Activated CD4-positive, alpha-beta memory T cell treated with anti-CD3 and anti-CD28 coated beads for 36 hours (primary cell): ENCODE results near the gene TNFSF13. TPM values are rescaled to one million over a fixed set of nuclear protein-coding genes. Genes with fewer than 3 reads are reported as not detected.

Source experiments
- CTCF ChIA-PET: fragments of 350-600 bp; sonication (Branson Sonifier 250); formaldehyde crosslinking; loops from one replicate; lab custom pipeline; 2021; ENCODE audit warnings: antibody characterized with exemption, inconsistent platforms; lab: Charles Lee
- POLR2A ChIA-PET: fragments of 350-600 bp; sonication (Branson Sonifier 250); formaldehyde crosslinking; loops from one replicate; lab custom pipeline; 2021; ENCODE audit warnings: antibody characterized with exemption; lab: Charles Lee
- DNase-seq: peaks from one replicate; pipeline ENCODE4 v3.0.0-alpha.2; 2020
- H3K27ac Mint-ChIP-seq: one replicate; pipeline ENCODE4 v1.8.0; 2021; ENCODE audit warnings: mixed read lengths
- H3K27me3 Mint-ChIP-seq: one replicate; pipeline ENCODE4 v1.8.0; 2021; ENCODE audit warnings: mixed read lengths
- H3K36me3 Mint-ChIP-seq: one replicate; pipeline ENCODE4 v1.8.0; 2021; ENCODE audit warnings: mixed read lengths
- H3K4me1 Mint-ChIP-seq: one replicate; pipeline ENCODE4 v1.8.0; 2021; ENCODE audit warnings: low read depth, mixed read lengths
- H3K4me3 Mint-ChIP-seq: one replicate; pipeline ENCODE4 v1.8.0; 2021; ENCODE audit warnings: mild to moderate bottlenecking, mixed read lengths
- H3K9me3 Mint-ChIP-seq: one replicate; pipeline ENCODE4 v1.8.0; 2021; ENCODE audit warnings: mixed read lengths
- intact Hi-C: fragments of 100-400 bp; cut with micrococcal nuclease; formaldehyde crosslinking; loops from one replicate; pipeline ENCODE4 v1.15.1; 2023
- total RNA-seq, 2 experiments: library from RNA; stranded (reverse); gene quantifications; one replicate each; pipeline ENCODE4 v1.2.3, GENCODE V29; 2021

TNFSF13 gene
- total RNA-seq, 2 experiments from 2014 or later: 0.71 to 0.94 TPM

DNA sequence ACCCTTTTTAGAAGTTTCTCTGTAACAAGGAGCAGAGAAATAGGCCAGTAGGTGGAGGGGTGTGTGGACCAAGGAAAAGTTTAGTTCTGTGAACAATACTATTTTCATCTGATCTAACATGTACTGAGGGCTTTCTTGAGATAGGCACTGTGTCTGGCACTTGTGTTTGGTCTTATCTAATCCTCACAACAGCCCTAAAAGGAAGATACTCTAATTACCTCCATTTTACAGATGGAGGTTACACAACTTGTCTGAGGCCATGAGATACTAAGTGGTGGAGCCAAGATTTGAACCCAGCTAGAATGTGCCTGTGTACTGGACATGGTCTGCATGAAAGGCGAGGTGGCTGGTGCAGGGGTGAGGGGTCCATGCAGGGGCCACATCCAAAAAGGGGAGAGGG lies 5.2 kb upstream of the TNFSF13 start:
- Mint-ChIP-seq H3K27ac (peak overlapping the region; percentile 88), H3K4me1 (peaks cover 50% of the 10 kb centered on the region), H3K27me3 (no peaks in the 10 kb centered on the region), H3K4me3 (no peak overlapping the region), H3K36me3 (peaks cover 1% of the 10 kb centered on the region), H3K9me3 (no peaks in the 10 kb centered on the region)
- ChIA-PET CTCF (interaction anchor here (1.1 to 2.3 kb wide), 4 partner anchors 7 to 197 kb away, joined by 3 to 17 read pairs (median 7); partner anchors contain the start of gene SENP3), POLR2A (interaction anchor here (1.5 kb wide), 1 partner anchor 30 kb away, joined by 3 read pairs; the partner anchor contains the start of gene MPDU1)
- intact Hi-C loops: no loop called here
- DNase-seq: no peak

DNA sequence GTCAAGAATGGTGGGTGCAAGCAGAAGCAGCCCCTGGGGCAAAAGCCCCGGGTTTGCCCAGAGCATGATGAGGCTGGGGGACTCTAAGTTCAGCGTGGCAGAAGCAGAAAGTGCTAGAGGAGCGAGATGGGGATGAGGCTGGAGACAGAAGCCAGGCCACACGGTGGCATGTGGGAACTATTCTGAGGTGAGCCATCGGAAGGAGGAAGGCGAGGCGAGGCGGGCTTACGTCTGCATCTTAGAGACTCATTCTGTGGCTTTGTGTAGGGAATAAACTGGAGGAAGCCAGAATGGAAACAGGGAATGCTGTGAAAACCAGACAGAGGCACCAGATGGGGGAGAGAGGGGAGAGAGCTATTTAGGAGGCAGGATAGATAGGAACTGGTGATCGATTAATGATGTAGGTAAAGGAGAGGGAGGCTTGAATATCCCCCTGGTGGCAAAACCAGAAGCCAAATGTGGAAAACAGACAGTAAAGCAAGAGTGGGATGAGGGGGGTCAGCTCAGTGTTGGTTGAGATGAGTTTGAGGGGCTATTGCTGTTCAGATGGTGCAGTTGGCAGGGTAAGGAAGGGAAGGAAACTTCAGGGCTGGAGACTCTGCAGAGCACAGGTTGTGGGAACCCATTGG lies 3.1 kb upstream of the TNFSF13 start:
- Mint-ChIP-seq H3K9me3 (no peaks in the 10 kb centered on the region), H3K27ac (peak overlapping the region; percentile 40), H3K36me3 (peaks cover 1% of the 10 kb centered on the region), H3K4me1 (peaks cover 46% of the 10 kb centered on the region), H3K4me3 (no peak overlapping the region), H3K27me3 (no peaks in the 10 kb centered on the region)
- intact Hi-C loops: no loop called here
- POLR2A ChIA-PET: interaction anchor here (0.8 kb wide), 1 partner anchor 29 kb away, joined by 3 read pairs; no protein-coding TSS in a partner anchor
- no peak for DNase-seq
- CTCF ChIA-PET: interaction anchor here (1.0 to 2.7 kb wide), 3 partner anchors 32 to 50 kb away, joined by 3 to 11 read pairs (median 3); no protein-coding TSS in a partner anchor

DNA sequence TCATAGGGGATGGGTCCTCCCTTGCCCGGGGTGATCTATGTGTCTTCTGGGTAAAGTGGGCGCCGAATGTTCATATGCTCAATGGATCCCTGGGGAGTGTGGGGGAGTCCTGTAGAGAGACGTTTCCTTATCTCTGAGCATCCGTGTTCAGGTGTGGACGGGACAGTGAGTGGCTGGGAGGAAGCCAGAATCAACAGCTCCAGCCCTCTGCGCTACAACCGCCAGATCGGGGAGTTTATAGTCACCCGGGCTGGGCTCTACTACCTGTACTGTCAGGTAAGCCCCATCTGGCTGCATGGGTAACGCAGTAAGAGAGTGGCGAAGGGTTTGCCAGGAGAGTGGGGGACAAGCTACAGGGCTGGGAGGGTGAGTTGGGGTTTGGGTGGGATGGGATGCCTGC lies 1.9 kb upstream of the TNFSF13 start:
- H3K27me3 Mint-ChIP-seq: no peaks in the 10 kb centered on the region
- intact Hi-C loops: no loop called here
- ChIA-PET CTCF (interaction anchor here (0.6 to 2.7 kb wide), 2 partner anchors 33 to 34 kb away, joined by 3 to 11 read pairs; no protein-coding TSS in a partner anchor), POLR2A (no interaction called here)
- DNase-seq: no peak
- no peak overlapping the region for H3K4me3 Mint-ChIP-seq
- no peak overlapping the region for H3K27ac Mint-ChIP-seq
- H3K9me3 Mint-ChIP-seq: no peaks in the 10 kb centered on the region
- H3K4me1 Mint-ChIP-seq: peaks cover 43% of the 10 kb centered on the region
- peaks cover 3% of the 10 kb centered on the region for H3K36me3 Mint-ChIP-seq

DNA sequence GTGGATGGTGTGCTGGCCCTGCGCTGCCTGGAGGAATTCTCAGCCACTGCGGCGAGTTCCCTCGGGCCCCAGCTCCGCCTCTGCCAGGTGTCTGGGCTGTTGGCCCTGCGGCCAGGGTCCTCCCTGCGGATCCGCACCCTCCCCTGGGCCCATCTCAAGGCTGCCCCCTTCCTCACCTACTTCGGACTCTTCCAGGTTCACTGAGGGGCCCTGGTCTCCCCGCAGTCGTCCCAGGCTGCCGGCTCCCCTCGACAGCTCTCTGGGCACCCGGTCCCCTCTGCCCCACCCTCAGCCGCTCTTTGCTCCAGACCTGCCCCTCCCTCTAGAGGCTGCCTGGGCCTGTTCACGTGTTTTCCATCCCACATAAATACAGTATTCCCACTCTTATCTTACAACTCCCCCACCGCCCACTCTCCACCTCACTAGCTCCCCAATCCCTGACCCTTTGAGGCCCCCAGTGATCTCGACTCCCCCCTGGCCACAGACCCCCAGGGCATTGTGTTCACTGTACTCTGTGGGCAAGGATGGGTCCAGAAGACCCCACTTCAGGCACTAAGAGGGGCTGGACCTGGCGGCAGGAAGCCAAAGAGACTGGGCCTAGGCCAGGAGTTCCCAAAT lies 1.3 kb upstream of the TNFSF13 start:
- no peaks in the 10 kb centered on the region for H3K9me3 Mint-ChIP-seq

DNA sequence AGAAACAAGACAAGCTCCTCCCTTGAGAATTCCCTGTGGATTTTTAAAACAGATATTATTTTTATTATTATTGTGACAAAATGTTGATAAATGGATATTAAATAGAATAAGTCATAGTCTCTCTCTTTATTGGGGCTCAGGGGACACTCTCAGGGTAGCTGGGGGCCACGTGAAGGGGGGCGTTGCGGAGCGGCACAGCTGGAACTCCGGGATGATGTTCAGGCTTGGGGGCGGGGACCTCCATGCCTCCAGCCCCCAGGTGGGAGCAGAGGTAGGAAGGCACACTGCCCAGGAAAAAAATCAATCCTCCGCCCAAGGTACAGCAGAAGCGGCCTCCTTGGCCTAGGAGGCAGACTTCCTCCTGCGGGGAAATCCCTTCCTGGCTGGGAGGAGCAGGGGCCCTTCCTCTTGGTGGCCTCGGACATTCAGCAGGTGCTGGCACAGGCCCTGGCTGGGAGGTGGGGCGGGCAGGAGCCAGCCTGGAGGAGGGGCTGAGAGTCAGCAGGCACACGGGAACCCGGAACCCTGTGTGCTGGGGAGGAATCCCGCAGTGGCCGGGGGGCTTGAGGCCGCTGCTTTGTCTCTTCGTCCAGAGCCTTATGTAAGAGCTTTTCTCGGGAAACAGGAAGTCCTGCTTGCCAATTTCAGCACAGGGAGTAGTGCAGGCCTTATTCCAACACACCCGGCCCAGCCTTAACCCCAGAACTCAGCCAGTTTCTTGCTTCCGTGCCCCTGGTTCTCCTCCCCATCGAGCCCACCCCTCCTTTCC lies 591 bp upstream of the TNFSF13 start:
- no peak overlapping the region for H3K4me3 Mint-ChIP-seq
- H3K36me3 Mint-ChIP-seq: peaks cover 7% of the 10 kb centered on the region
- CTCF ChIA-PET: interaction anchor here (0.7 to 4.4 kb wide), 6 partner anchors 34 to 202 kb away, joined by 3 to 99 read pairs (median 7); no protein-coding TSS in a partner anchor
- no peak overlapping the region for H3K27ac Mint-ChIP-seq
- H3K27me3 Mint-ChIP-seq: no peaks in the 10 kb centered on the region
- intact Hi-C loops: no loop called here
- no peaks in the 10 kb centered on the region for H3K9me3 Mint-ChIP-seq
- POLR2A ChIA-PET: interaction anchor here (0.6 to 1.3 kb wide), 2 partner anchors 16 to 187 kb away, joined by 3 read pairs; no protein-coding TSS in a partner anchor
- DNase-seq: no peak
- H3K4me1 Mint-ChIP-seq: peaks cover 39% of the 10 kb centered on the region

More for the DNA sequence above, 1.3 kb upstream of the TNFSF13 start:
- H3K27me3 Mint-ChIP-seq: no peaks in the 10 kb centered on the region
- POLR2A ChIA-PET: interaction anchor here (0.6 to 1.3 kb wide), 2 partner anchors 17 to 186 kb away, joined by 3 read pairs; no protein-coding TSS in a partner anchor
- H3K36me3 Mint-ChIP-seq: peaks cover 3% of the 10 kb centered on the region
- no peak for DNase-seq
- CTCF ChIA-PET: interaction anchor here (1.4 to 2.7 kb wide), 3 partner anchors 34 to 121 kb away, joined by 3 to 12 read pairs (median 11); no protein-coding TSS in a partner anchor
- H3K4me1 Mint-ChIP-seq: peaks cover 39% of the 10 kb centered on the region
- H3K4me3 Mint-ChIP-seq: no peak overlapping the region
- no peak overlapping the region for H3K27ac Mint-ChIP-seq
- intact Hi-C loops: no loop called here

DNA sequence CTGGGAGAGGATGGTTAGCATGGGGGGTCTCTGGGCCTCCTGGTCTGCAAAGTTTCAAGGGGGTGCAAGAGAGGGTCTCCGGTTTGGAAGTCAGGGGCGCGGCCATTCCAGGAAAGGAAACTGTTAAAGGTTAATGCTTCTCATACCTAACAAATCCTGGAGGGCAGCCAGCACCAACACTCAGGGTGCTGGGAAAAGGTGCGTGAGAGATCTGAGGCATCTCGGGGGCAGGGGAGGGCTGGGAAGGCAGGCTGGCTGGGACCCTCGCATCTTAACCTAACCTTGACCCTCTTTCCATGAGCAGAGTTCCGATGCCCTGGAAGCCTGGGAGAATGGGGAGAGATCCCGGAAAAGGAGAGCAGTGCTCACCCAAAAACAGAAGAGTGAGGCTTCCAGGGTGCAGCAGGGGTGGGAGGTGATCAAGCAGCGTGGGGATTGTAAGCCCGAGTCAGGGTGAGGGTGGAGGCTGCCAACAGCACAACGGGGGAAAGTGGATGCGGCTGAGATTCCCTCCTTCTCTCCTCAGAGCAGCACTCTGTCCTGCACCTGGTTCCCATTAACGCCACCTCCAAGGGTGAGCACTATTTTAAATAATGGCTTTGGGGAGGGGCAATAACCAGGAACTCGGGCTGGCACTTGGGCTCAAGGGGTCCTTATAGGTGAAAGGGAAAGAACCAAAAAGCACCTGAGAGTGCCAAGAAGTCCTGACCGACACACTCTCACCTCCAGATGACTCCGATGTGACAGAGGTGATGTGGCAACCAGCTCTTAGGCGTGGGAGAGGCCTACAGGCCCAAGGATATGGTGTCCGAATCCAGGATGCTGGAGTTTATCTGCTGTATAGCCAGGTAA lies 996 bp downstream of the TNFSF13 start:
- Mint-ChIP-seq H3K4me3 (no peak overlapping the region), H3K4me1 (peaks cover 37% of the 10 kb centered on the region), H3K27ac (peak overlapping the region; percentile 36), H3K9me3 (no peaks in the 10 kb centered on the region), H3K36me3 (peaks cover 12% of the 10 kb centered on the region), H3K27me3 (no peaks in the 10 kb centered on the region)
- intact Hi-C loops: loop anchor here (2.0 kb wide), 1 partner anchor 203 kb away; no protein-coding TSS in a partner anchor
- ChIA-PET CTCF (interaction anchor here (0.6 to 4.4 kb wide), 42 partner anchors 7 to 320 kb away, joined by 3 to 148 read pairs (median 6); partner anchors contain the start of genes ACAP1, CD68, FXR2 and MPDU1), POLR2A (interaction anchor here (1.1 to 4.5 kb wide), 6 partner anchors 10 to 80 kb away, joined by 4 to 28 read pairs (median 6); partner anchors contain the start of genes MPDU1 and ZBTB4)
- no peak for DNase-seq

DNA sequence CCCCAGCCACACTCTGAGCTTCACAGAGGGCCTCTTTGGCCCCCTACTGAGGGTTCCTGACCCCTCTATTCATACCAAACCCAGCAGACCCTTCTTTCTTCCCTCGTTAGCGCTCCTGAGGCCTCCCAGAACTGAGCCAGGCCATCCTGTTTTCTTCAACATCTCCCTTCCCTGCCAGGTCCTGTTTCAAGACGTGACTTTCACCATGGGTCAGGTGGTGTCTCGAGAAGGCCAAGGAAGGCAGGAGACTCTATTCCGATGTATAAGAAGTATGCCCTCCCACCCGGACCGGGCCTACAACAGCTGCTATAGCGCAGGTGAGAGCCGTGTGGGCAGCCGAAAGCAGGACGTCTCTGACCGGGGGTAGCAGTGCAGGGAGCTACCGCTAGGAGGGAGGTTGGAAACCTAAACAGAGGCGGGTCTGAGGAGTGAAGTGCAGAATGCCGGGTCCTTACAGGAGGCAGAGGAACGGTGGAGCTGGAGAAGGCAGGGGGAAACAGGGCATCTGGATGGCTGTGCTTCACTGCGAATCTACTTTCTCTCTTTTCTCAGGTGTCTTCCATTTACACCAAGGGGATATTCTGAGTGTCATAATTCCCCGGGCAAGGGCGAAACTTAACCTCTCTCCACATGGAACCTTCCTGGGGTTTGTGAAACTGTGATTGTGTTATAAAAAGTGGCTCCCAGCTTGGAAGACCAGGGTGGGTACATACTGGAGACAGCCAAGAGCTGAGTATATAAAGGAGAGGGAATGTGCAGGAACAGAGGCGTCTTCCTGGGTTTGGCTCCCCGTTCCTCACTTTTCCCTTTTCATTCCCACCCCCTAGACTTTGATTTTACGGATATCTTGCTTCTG lies 1.9 kb downstream of the TNFSF13 start:
- ChIA-PET POLR2A (interaction anchor here (0.6 to 4.5 kb wide), 16 partner anchors 8 to 231 kb away, joined by 3 to 28 read pairs (median 4); partner anchors contain the start of genes CD68, MPDU1, NEURL4 and POLR2A), CTCF (interaction anchor here (0.6 to 4.4 kb wide), 54 partner anchors 8 to 339 kb away, joined by 3 to 148 read pairs (median 5); partner anchors contain the start of genes ACAP1, CD68, FXR2 and MPDU1)
- H3K36me3 Mint-ChIP-seq: peaks cover 19% of the 10 kb centered on the region
- peak overlapping the region; percentile 91 for H3K4me3 Mint-ChIP-seq
- intact Hi-C loops: loop anchor here (1.0 to 2.0 kb wide), 8 partner anchors 8 to 204 kb away; partner anchors contain the start of genes POLR2A and TMEM102
- peak overlapping the region; percentile 91 for H3K27ac Mint-ChIP-seq
- DNase-seq: peak; percentile 75
- peaks cover 34% of the 10 kb centered on the region for H3K4me1 Mint-ChIP-seq
- H3K9me3 Mint-ChIP-seq: no peaks in the 10 kb centered on the region
- H3K27me3 Mint-ChIP-seq: no peaks in the 10 kb centered on the region

DNA sequence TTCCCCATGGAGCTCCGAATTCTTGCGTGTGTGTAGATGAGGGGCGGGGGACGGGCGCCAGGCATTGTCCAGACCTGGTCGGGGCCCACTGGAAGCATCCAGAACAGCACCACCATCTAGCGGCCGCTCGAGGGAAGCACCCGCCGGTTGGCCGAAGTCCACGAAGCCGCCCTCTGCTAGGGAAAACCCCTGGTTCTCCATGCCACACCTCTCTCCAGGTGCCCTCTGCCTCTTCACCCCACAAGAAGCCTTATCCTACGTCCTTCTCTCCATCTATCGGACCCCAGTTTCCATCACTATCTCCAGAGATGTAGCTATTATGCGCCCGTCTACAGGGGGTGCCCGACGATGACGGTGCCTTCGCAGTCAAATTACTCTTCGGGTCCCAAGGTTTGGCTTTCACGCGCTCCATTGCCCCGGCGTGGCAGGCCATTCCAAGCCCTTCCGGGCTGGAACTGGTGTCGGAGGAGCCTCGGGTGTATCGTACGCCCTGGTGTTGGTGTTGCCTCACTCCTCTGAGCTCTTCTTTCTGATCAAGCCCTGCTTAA lies 2.6 kb downstream of the TNFSF13 start:
- Mint-ChIP-seq H3K27me3 (no peaks in the 10 kb centered on the region), H3K36me3 (peaks cover 23% of the 10 kb centered on the region), H3K4me1 (peaks cover 32% of the 10 kb centered on the region), H3K9me3 (no peaks in the 10 kb centered on the region), H3K27ac (peak overlapping the region; percentile 91), H3K4me3 (peak overlapping the region; percentile 91)
- peak; percentile 92 for DNase-seq
- intact Hi-C loops: loop anchor here (1.0 to 2.0 kb wide), 8 partner anchors 9 to 204 kb away; partner anchors contain the start of genes POLR2A and TMEM102
- ChIA-PET POLR2A (interaction anchor here (0.6 to 4.5 kb wide), 15 partner anchors 9 to 231 kb away, joined by 3 to 28 read pairs (median 4); partner anchors contain the start of genes CD68, MPDU1, NEURL4 and POLR2A), CTCF (interaction anchor here (0.6 to 4.4 kb wide), 53 partner anchors 9 to 340 kb away, joined by 3 to 148 read pairs (median 5); partner anchors contain the start of genes ACAP1, CD68, FXR2 and MPDU1)

DNA sequence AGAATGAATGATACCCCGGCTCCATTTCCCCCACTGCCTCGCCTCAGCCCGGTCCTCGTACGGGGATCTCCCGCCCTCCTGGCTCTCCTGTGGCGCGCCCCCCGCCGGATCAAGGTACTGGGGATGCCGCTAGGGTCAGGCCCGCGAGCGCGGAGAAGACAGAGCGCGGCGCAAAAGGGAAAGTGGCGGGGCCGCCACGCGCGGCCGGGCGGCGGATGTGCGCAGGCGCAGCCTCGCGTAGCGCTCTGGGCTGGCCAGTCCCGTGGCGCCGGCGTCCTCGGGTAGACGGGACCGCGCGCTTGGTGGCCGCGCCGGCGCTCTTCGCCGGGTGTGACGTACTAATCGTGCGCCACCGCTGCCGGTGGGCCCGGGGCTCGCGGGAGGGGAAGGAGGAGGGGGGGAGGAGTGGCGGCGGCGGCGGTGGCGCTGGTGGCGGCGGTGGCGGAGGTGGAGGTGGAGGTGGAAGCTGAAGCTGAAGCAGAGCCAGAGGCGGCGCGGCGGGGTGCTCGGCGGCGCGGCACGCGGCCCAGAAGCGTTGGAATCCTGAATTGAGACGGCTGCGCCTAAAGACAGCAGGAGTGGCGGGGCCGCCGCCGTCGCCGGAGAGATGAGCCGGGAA lies 3.1 kb downstream of the TNFSF13 start, which contains the start of gene SENP3:
TSS of gene SENP3 (plus strand) at position 331 of the 619 bp plus-strand sequence. CDS start 1,158 bp downstream, outside the sequence.
- CTCF ChIA-PET: interaction anchor here (0.8 to 4.4 kb wide), 33 partner anchors 9 to 340 kb away, joined by 3 to 148 read pairs (median 8); partner anchors contain the start of genes CD68, FXR2, MPDU1 and NEURL4
- H3K36me3 Mint-ChIP-seq: peaks cover 23% of the 10 kb centered on the region
- POLR2A ChIA-PET: interaction anchor here (0.8 to 4.5 kb wide), 12 partner anchors 9 to 232 kb away, joined by 3 to 28 read pairs (median 6); partner anchors contain the start of genes CD68, MPDU1, NEURL4 and POLR2A
- no peaks in the 10 kb centered on the region for H3K9me3 Mint-ChIP-seq
- peaks cover 32% of the 10 kb centered on the region for H3K4me1 Mint-ChIP-seq
- peak; percentile 94 for DNase-seq
- intact Hi-C loops: loop anchor here (1.0 to 2.0 kb wide), 8 partner anchors 9 to 205 kb away; partner anchors contain the start of genes POLR2A and TMEM102
- H3K27ac Mint-ChIP-seq: peak within 1 kb of the TSS; percentile 91
- H3K4me3 Mint-ChIP-seq: peak within 1 kb of the TSS; percentile 95
- no peaks in the 10 kb centered on the region for H3K27me3 Mint-ChIP-seq
